CD4-positive, alpha-beta T cell (primary cell): ENCODE results near the gene IKBKG. TPM values are rescaled to one million over a fixed set of nuclear protein-coding genes. Genes with fewer than 3 reads are reported as not detected.
"Not testable (repeated sequence)": the region's sequence is repeated elsewhere in the genome, so short reads cannot be mapped to it uniquely, and the experiment has no call there.

ENCODE experiments used
- ATAC-seq: fragments of 200-7000 bp; cut with Tn5 transposase; one replicate; pipeline ENCODE4 v1.10.0; 2022; ENCODE audit warnings: mild to moderate bottlenecking; ENCODE audit not compliant: poor library complexity
- CTCF ChIA-PET: fragments of 350-600 bp; sonication (Branson Sonifier 250); formaldehyde crosslinking; loops from one replicate; lab custom pipeline; 2021; ENCODE audit warnings: antibody characterized with exemption, inconsistent platforms; lab: Charles Lee
- POLR2A ChIA-PET: fragments of 350-600 bp; sonication (Branson Sonifier 250); formaldehyde crosslinking; loops from one replicate; lab custom pipeline; 2021; ENCODE audit warnings: antibody characterized with exemption, inconsistent platforms; lab: Charles Lee
- DNase-seq, 14 experiments: peaks; one replicate each; pipeline ENCODE4 v3.0.0-alpha.2; 2013 to 2020; ENCODE audit warnings: mixed read lengths in 2 of 14
- H3K27ac ChIP-seq, 2 donors: one replicate each; pipeline versions ENCODE4 v1.5.1 to v1.7.0; 2013; ENCODE audit warnings: low read length in 2 of 2, low read depth in 1 of 2, mild to moderate bottlenecking in 1 of 2
- H3K27me3 ChIP-seq, 2 experiments: 1 replicate in 1 of 2; 2 replicates in 1 of 2; pipeline versions ENCODE4 v1.6.1 to v1.7.0; 2013; ENCODE audit warnings: low read length in 2 of 2, control low read depth in 1 of 2, mild to moderate bottlenecking in 1 of 2, moderate library complexity in 1 of 2; ENCODE audit not compliant: insufficient read depth in 2 of 2, control insufficient read depth in 1 of 2
- H3K36me3 ChIP-seq: one replicate; pipeline ENCODE4 v1.6.1; 2013; ENCODE audit warnings: low read length, control low read depth; ENCODE audit not compliant: insufficient read depth
- H3K4me1 ChIP-seq: one replicate; pipeline ENCODE4 v1.6.1; 2013; ENCODE audit warnings: low read length, control low read depth; ENCODE audit not compliant: insufficient read depth
- H3K4me3 ChIP-seq: one replicate; pipeline ENCODE4 v1.5.1; 2013; ENCODE audit warnings: mild to moderate bottlenecking, low read length, moderate library complexity
- H3K9me3 ChIP-seq, 2 experiments: 1 replicate in 1 of 2; 2 replicates in 1 of 2; pipeline versions ENCODE4 v1.6.1 to v1.7.0; 2013; ENCODE audit warnings: low read length in 2 of 2, mild to moderate bottlenecking in 2 of 2, control low read depth in 1 of 2, moderate library complexity in 1 of 2; ENCODE audit not compliant: control insufficient read depth in 1 of 2, insufficient read depth in 1 of 2
- H3K27ac Mint-ChIP-seq: one replicate; pipeline ENCODE4 v1.8.0; 2020; ENCODE audit warnings: mixed read lengths
- H3K27me3 Mint-ChIP-seq: one replicate; pipeline ENCODE4 v1.8.0; 2021; ENCODE audit warnings: mixed read lengths
- H3K36me3 Mint-ChIP-seq: one replicate; pipeline ENCODE4 v1.8.0; 2021; ENCODE audit warnings: low read depth, mixed read lengths
- H3K4me1 Mint-ChIP-seq: one replicate; pipeline ENCODE4 v1.8.0; 2021; ENCODE audit warnings: low read depth, mixed read lengths
- H3K4me3 Mint-ChIP-seq: one replicate; pipeline ENCODE4 v1.8.0; 2020; ENCODE audit warnings: mild to moderate bottlenecking, mixed read lengths
- H3K9me3 Mint-ChIP-seq: one replicate; pipeline ENCODE4 v1.8.0; 2020; ENCODE audit warnings: mixed read lengths
- intact Hi-C, 2 experiments: fragments of 100-400 bp; cut with DNase I in 1 of 2; cut with micrococcal nuclease in 1 of 2; formaldehyde crosslinking; loops; one replicate each; pipeline versions ENCODE4 v1.15.1 to v1.9.0; 2023 to 2025; cut with DNase I, micrococcal nuclease
- total RNA-seq, 174 experiments: library from RNA in 2 of 174; stranded (reverse) in 2 of 174; gene quantifications; one replicate each; pipeline ENCODE4 v1.2.3 and lab custom pipeline; 2021 to 2026
- TF ChIP-seq, protein P1 (sequence below): fragments of 200-600 bp; IDR thresholded peaks from one replicate; pipeline ENCODE4 v1.8.0; 2022; ENCODE audit warnings: antibody characterized with exemption, mild to moderate bottlenecking

IKBKG gene
- total RNA-seq, 2 experiments from 2014 or later = 26.2 to 27.2 TPM

DNA sequence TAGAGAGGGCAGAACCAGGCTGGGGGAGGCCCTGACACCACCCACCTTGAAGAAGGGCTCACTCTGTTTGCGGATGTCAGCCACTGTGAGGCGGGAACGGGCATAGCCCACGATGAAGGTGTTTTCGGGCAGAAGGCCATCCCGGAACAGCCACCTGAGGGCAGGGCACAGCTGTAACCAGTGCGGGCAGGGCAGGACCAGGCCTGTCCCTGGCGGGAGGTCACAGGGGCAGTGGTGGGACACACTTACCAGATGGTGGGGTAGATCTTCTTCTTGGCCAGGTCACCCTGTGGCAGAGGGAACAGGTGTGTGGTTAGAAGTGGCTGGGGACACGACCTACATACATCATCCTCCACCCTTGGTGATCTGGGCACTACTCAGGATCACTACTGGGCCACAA lies 11.5 kb upstream of the IKBKG start:
- Mint-ChIP-seq H3K36me3 (peaks cover 6% of the 10 kb centered on the region), H3K4me3 (no peak overlapping the region), H3K9me3 (no peaks in the 10 kb centered on the region), H3K27me3 (no peaks in the 10 kb centered on the region), H3K4me1 (peaks cover 11% of the 10 kb centered on the region), H3K27ac (no peak overlapping the region)
- H3K9me3 ChIP-seq = no peaks in the 10 kb centered on the region
- POLR2A ChIA-PET = no interaction called here
- H3K36me3 ChIP-seq = peaks cover 34% of the 10 kb centered on the region
- intact Hi-C loops = no loop called here
- TF ChIP-seq, protein P1, sequence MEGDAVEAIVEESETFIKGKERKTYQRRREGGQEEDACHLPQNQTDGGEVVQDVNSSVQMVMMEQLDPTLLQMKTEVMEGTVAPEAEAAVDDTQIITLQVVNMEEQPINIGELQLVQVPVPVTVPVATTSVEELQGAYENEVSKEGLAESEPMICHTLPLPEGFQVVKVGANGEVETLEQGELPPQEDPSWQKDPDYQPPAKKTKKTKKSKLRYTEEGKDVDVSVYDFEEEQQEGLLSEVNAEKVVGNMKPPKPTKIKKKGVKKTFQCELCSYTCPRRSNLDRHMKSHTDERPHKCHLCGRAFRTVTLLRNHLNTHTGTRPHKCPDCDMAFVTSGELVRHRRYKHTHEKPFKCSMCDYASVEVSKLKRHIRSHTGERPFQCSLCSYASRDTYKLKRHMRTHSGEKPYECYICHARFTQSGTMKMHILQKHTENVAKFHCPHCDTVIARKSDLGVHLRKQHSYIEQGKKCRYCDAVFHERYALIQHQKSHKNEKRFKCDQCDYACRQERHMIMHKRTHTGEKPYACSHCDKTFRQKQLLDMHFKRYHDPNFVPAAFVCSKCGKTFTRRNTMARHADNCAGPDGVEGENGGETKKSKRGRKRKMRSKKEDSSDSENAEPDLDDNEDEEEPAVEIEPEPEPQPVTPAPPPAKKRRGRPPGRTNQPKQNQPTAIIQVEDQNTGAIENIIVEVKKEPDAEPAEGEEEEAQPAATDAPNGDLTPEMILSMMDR = no peak
- CTCF ChIA-PET = interaction anchor here (1.5 kb wide), 1 partner anchor 162 kb away, joined by 3 read pairs; no protein-coding TSS in a partner anchor
- no peaks in the 10 kb centered on the region for H3K27me3 ChIP-seq
- H3K4me3 ChIP-seq = no peak overlapping the region
- DNase-seq (no peak), ATAC-seq (no peak)
- peaks cover 9% of the 10 kb centered on the region for H3K4me1 ChIP-seq
- H3K27ac ChIP-seq = no peak overlapping the region

DNA sequence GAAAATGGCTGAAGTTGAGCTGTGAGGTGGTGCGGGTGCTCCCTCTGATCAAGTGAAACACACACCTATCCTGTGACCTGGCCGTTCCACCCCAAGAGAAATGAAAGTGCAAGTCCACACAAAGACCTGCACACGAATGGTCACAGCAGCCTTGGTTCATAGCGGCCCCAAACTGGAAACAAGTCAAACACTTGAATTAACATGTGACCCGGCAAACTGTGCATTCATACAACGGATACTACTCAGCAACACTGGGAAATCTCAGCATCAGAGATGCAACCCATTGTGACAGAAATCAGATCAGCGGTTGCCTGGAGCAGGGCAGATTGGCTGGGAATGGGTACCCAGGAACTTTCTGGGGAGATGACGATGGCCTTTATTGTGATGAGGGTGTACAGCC lies 8.3 kb upstream of the IKBKG start:
- ChIA-PET POLR2A (interaction anchor here (0.6 kb wide), 1 partner anchor 191 kb away, joined by 4 read pairs; no protein-coding TSS in a partner anchor), CTCF (interaction anchor here (0.8 kb wide), 1 partner anchor 78 kb away, joined by 3 read pairs; no protein-coding TSS in a partner anchor)
- H3K36me3 ChIP-seq = peaks cover 20% of the 10 kb centered on the region
- H3K4me1 ChIP-seq = peaks cover 32% of the 10 kb centered on the region
- H3K9me3 ChIP-seq = no peaks in the 10 kb centered on the region
- no peak overlapping the region for H3K27ac Mint-ChIP-seq
- H3K4me3 Mint-ChIP-seq = no peak overlapping the region
- H3K36me3 Mint-ChIP-seq = peaks cover 15% of the 10 kb centered on the region
- peaks cover 21% of the 10 kb centered on the region for H3K4me1 Mint-ChIP-seq
- H3K27me3 Mint-ChIP-seq = no peaks in the 10 kb centered on the region
- H3K4me3 ChIP-seq = no peak overlapping the region
- H3K27me3 ChIP-seq = no peaks in the 10 kb centered on the region
- intact Hi-C loops = no loop called here
- DNase-seq = no peak
- H3K27ac ChIP-seq = no peak overlapping the region
- no peaks in the 10 kb centered on the region for H3K9me3 Mint-ChIP-seq
- no peak for ATAC-seq
- TF ChIP-seq, protein P1 = no peak

DNA sequence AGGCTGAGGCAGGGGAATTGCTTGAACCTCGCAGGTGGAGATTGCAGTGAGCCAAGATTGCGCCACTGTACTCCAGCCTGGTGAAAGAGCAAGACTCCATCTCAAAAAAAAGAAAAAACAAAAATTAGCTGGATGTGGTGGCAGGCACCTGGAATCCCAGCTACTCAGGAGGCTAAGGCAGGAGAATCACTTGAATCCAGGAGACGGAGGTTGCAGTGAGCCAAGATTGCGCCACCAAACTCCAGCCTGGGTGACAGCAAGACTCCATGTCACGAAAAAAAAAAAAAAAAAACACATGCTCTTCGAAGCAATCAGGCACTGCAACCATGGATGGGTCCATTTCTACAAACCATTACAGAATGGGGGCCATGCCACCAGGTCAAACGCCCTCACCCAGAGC lies 7.1 kb upstream of the IKBKG start:
- not testable (repeated sequence) for H3K27ac Mint-ChIP-seq

More for the DNA sequence above, 7.1 kb upstream of the IKBKG start:
- DNase-seq, ATAC-seq, H3K27me3 Mint-ChIP-seq, H3K4me3 ChIP-seq, H3K27me3 ChIP-seq, intact Hi-C loops, CTCF ChIA-PET, POLR2A ChIA-PET, H3K9me3 ChIP-seq, H3K27ac ChIP-seq, H3K4me3 Mint-ChIP-seq, H3K36me3 Mint-ChIP-seq, H3K9me3 Mint-ChIP-seq: not testable (repeated sequence)
- H3K4me1 Mint-ChIP-seq = peaks cover 21% of the 10 kb centered on the region
- Histone ChIP-seq H3K36me3 (peaks cover 20% of the 10 kb centered on the region), H3K4me1 (peaks cover 34% of the 10 kb centered on the region)
